Heart right ventricle (tissue), 16 donors: ENCODE measurements around the gene HACL1. TPM values are rescaled to one million over a fixed set of nuclear protein-coding genes. Genes with fewer than 3 reads are reported as not detected.
"Not testable (repeated sequence)": the region's sequence is repeated elsewhere in the genome, so short reads cannot be mapped to it uniquely, and the experiment has no call there.

Experiments
- ATAC-seq, 8 donors: fragments of 200-7000 bp; cut with Tn5 transposase; one replicate each; pipeline ENCODE4 v1.9.1; 2020; ENCODE audit warnings: mild to moderate bottlenecking in 8 of 8, moderate library complexity in 8 of 8, moderate number of reproducible peaks in 1 of 8
- DNase-seq, 2 donors: peaks; one replicate each; pipeline ENCODE4 v3.0.0-alpha.2; 2020
- H3K27ac ChIP-seq, 10 donors: fragments of 200-600 bp; sonication (generic) in 2 of 10; one replicate each; pipeline versions ENCODE4 v1.5.0 to v1.8.0; 2020 to 2022; ENCODE audit warnings: mild to moderate bottlenecking in 3 of 10
- H3K27me3 ChIP-seq, 7 donors: fragments of 200-600 bp; one replicate each; pipeline ENCODE4 v1.8.0; 2021 to 2022; ENCODE audit warnings: mild to moderate bottlenecking in 2 of 7
- H3K36me3 ChIP-seq, 9 donors: fragments of 200-600 bp; sonication (generic) in 1 of 9; one replicate each; pipeline versions ENCODE4 v1.5.0 to v1.8.0; 2020 to 2022; ENCODE audit warnings: mild to moderate bottlenecking in 2 of 9
- H3K4me1 ChIP-seq, 9 donors: fragments of 200-600 bp; sonication (generic) in 1 of 9; one replicate each; pipeline versions ENCODE4 v1.5.0 to v1.8.0; 2020 to 2022; ENCODE audit warnings: mild to moderate bottlenecking in 4 of 9
- H3K4me3 ChIP-seq, 10 donors: fragments of 200-600 bp; sonication (generic) in 2 of 10; one replicate each; pipeline versions ENCODE4 v1.5.0 to v1.8.0; 2020 to 2022; ENCODE audit warnings: mild to moderate bottlenecking in 7 of 10, moderate library complexity in 2 of 10
- H3K9me3 ChIP-seq, 11 donors: fragments of 200-600 bp in 10 of 11; sonication (generic) in 2 of 11; one replicate each; pipeline versions ENCODE4 v1.5.0 to v1.8.0; 2013 to 2022; ENCODE audit warnings: mild to moderate bottlenecking in 2 of 11, control low read depth in 1 of 11, moderate library complexity in 1 of 11
- CTCF ChIP-seq, 9 donors: fragments of 200-600 bp; sonication (generic) in 2 of 9; IDR thresholded peaks; one replicate each; pipeline versions ENCODE4 v1.5.0 to v1.8.0; 2021 to 2022; ENCODE audit warnings: antibody characterized with exemption in 9 of 9, mild to moderate bottlenecking in 5 of 9, moderate library complexity in 1 of 9
- WGBS, 2 donors: extraction: QIAGEN DNeasy Blood & Tissue Kit; methylation state at CpG; one replicate each; pipeline ENCODE4 v1.1.7; 2013; ENCODE audit warnings: inconsistent platforms in 1 of 2; 5-methylcytosine and 5-hydroxymethylcytosine counted together
- intact Hi-C, 10 donors: fragments of 100-400 bp; cut with DNase I; formaldehyde crosslinking; loops; one replicate each; pipeline versions ENCODE4 v1.11.1 to v1.14.2; 2022
- polyA plus RNA-seq, 2 donors: library from polyadenylated mRNA; stranded (reverse); fragments of 200-250 nt; gene quantifications; one replicate each; pipeline ENCODE4 v1.2.3, GENCODE V29; 2013
- total RNA-seq, 10 donors: library from RNA; stranded (reverse); fragmentation: NEBNext Ultra II Directional in 3 of 10; extraction: Animal tissue kit (Norgen Biotek cat#: 25700) in 3 of 10; gene quantifications; one replicate each; pipeline versions ENCODE4 v1.2.1 to v1.2.4, GENCODE V29; 2021 to 2023
- donor health status: Arrhythmogenic right ventricular cardiomyopathy.
- donor health status: ischemic (EF 13 %, LVEDD 7.1; RV severe dilation, severe dysfunction).
- donor health status: healthy with polysubstance abuse.
- donor health status: DM: no; HTN: yes; CAD: no.
- donor health status: DM: no; HTN: no; CAD: no.
- donor health status: ischemic (EF 25% LVEDD 6.9; RV normal size, moderate dysfunction).
- donor health status: ischemic (EF 25% LVEDD 5.7; RV mildly dilated, moderate dysfunction).
- donor health status: healthy.
- donor health status: DM: yes; HTN: yes; CAD: no.
- donor health status: Ischemic cardiomyopathy.
- donor health status: ischemic (EF 35%, LVEDD 5.7; RV mildly dilated, moderate dysfunction).
- donor health status: nonischemic (EF 11% LVEDD 7.7; RV severe dilation, severe dysfunction).
- donor health status: DM: yes; HTN: yes; CAD: no.
- donor health status: PGD.
- donor health status: ischemic (EF 29% LVEDD 5.4; RV normal size, mild dysfunction).
- donor health status: nonischemic (EF 23%, LVEDD 6.1; RV moderate dilation, normal function).

HACL1 gene
- total and polyA plus RNA-seq, 12 donors, result 7.5 to 20.5 (median 13.5) TPM

- no peak overlapping the region for H3K4me3 ChIP-seq
- no peaks in the 10 kb centered on the region for H3K9me3 ChIP-seq
- H3K4me1 ChIP-seq, result peaks cover 0 to 19% (median 6%) of the 10 kb centered on the region in 9 donors
- no peak overlapping the region for H3K27ac ChIP-seq
- DNase-seq (no peak), ATAC-seq (peak in 3 of 8 donors; percentile 10 to 61 (median 13))
- no peaks in the 10 kb centered on the region for H3K36me3 ChIP-seq
- intact Hi-C loops, result no loop called here
- WGBS, 2 donors, result 93 to 95% methylated on average over 4 of the region's 4 CpGs
- no peaks in the 10 kb centered on the region for H3K27me3 ChIP-seq
- no peak for TF ChIP-seq CTCF (IDR thresholded peaks at IDR 0.05)
Measured at GRCh38 chr3:15610082-15610759, 8.9 kb upstream of the HACL1 start.

GRCh38 chr3:15606434-15606891 lies 5.1 kb upstream of the HACL1 start:
- ATAC-seq, result no peak
- peak overlapping the region in 2 of 10 donors; percentile 2 to 14 for H3K27ac ChIP-seq
- intact Hi-C loops, result no loop called here

GRCh38 chr3:15604584-15604983 lies 3.2 kb upstream of the HACL1 start:
- H3K27ac ChIP-seq, intact Hi-C loops, ATAC-seq, H3K4me3 ChIP-seq, DNase-seq, H3K27me3 ChIP-seq, H3K9me3 ChIP-seq: not testable (repeated sequence)
- Histone ChIP-seq H3K4me1 (peaks cover 0 to 42% (median 18%) of the 10 kb centered on the region in 9 donors), H3K36me3 (peaks cover 0 to 14% (median 3%) of the 10 kb centered on the region in 9 donors)
- 88 to 94% methylated on average over 1 of the region's 1 CpG for WGBS, 2 donors

More at GRCh38 chr3:15606434-15606891, 5.1 kb upstream of the HACL1 start:
- Histone ChIP-seq H3K36me3 (peaks cover 0 to 6% (median 0%) of the 10 kb centered on the region in 9 donors), H3K27me3 (no peaks in the 10 kb centered on the region), H3K4me1 (peaks cover 0 to 30% (median 12%) of the 10 kb centered on the region in 9 donors), H3K9me3 (no peaks in the 10 kb centered on the region), H3K4me3 (no peak overlapping the region)
- WGBS, 2 donors, result 92 to 93% methylated on average over 2 of the region's 2 CpGs
- TF ChIP-seq CTCF (IDR thresholded peaks at IDR 0.05), result no peak
- no peak for DNase-seq

DNA sequence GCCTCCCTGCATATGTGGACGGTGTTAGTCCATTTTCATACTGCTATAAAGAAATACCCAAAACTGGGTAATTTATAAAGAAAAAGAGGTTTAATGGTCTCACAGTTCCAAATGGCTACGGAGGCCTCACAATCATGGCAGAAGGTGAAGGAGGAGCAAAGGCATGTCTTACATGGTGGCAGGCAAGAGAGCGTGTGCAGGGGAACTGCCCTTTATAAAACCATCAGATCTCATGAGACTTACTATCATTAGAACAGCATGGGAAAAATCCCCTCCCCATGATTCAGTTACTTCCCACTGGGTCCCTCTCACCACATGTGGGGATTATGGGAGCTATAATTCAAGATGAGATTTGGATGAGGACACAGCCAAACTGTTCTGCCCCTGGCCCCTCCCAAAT lies 1.4 kb upstream of the HACL1 start:
- ATAC-seq, DNase-seq, intact Hi-C loops, H3K27me3 ChIP-seq, H3K9me3 ChIP-seq: not testable (repeated sequence)
- Histone ChIP-seq H3K27ac (peak overlapping the region in 2 of 10 donors; percentile 90 to 91), H3K36me3 (peaks cover 0 to 32% (median 18%) of the 10 kb centered on the region in 9 donors), H3K4me3 (peak overlapping the region in 6 of 10 donors; percentile 63 to 96 (median 79)), H3K4me1 (peaks cover 0 to 39% (median 18%) of the 10 kb centered on the region in 9 donors)
- WGBS, 2 donors, result 93 to 96% methylated on average over 3 of the region's 3 CpGs

- TF ChIP-seq CTCF (IDR thresholded peaks at IDR 0.05), result no peak
Measured at GRCh38 chr3:15602146-15602536, 772 bp upstream of the HACL1 start.

More at GRCh38 chr3:15602146-15602536, 772 bp upstream of the HACL1 start:
- Histone ChIP-seq H3K27ac (peak overlapping the region; percentile 48 to 91 (median 84)), H3K4me3 (peak overlapping the region; percentile 60 to 96 (median 75)), H3K27me3 (no peaks in the 10 kb centered on the region), H3K4me1 (peaks cover 0 to 32% (median 18%) of the 10 kb centered on the region in 9 donors), H3K9me3 (no peaks in the 10 kb centered on the region), H3K36me3 (peaks cover 0 to 38% (median 19%) of the 10 kb centered on the region in 9 donors)
- intact Hi-C loops, result no loop called here
- no peak for DNase-seq
- peak in 5 of 8 donors; percentile 1 to 23 (median 4) for ATAC-seq
- 3 to 4% methylated on average over 9 of the region's 9 CpGs for WGBS, 2 donors
